Measurements from ENCODE around the gene INO80E.
A peak's percentile ranks its signal among the peaks of the same experiment; 100 is the strongest.

Gene INO80E

DNA sequence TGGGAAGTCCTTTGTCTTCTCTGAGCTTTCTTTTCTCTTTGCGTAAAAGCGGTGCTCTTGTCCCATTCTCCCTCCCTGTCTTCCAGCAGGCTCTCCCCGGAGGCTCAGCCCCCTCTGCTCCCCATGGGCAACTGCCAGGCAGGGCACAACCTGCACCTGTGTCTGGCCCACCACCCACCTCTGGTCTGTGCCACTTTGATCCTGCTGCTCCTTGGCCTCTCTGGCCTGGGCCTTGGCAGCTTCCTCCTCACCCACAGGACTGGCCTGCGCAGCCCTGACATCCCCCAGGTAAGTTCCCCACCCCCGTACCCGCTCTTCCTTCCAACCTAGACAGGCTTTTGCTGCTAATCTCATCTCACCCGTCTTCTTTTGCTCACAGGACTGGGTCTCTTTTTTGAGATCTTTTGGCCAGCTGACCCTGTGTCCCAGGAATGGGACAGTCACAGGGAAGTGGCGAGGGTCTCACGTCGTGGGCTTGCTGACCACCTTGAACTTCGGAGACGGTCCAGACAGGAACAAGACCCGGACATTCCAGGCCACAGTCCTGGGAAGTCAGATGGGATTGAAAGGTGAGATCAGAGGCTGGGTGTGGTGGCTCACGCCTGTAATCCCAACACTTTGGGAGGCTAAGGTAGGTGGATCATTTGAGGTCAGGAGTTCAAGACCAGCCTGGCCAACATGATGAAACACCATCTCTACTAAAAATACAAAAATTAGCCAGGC, 32.9 kb upstream of the INO80E start:
- no peak overlapping the region for H3K9ac ChIP-seq (ENCODE audit: low read length)
- H3K27me3 ChIP-seq (ENCODE audit: control insufficient read depth, insufficient read depth, low read length), result no peaks in the 10 kb centered on the region
- no peaks in the 10 kb centered on the region for H3K4me1 ChIP-seq (ENCODE audit: control insufficient read depth, low read depth, low read length)
- no peak overlapping the region for H3K27ac ChIP-seq (ENCODE audit: low read length)
- H3K9me3 ChIP-seq (ENCODE audit: control insufficient read depth, low read depth, low read length), result no peaks in the 10 kb centered on the region
- H3K36me3 ChIP-seq (ENCODE audit: control insufficient read depth, low read depth, low read length), result no peaks in the 10 kb centered on the region
- H3K4me3 ChIP-seq (ENCODE audit: low read length), result no peak overlapping the region

DNA sequence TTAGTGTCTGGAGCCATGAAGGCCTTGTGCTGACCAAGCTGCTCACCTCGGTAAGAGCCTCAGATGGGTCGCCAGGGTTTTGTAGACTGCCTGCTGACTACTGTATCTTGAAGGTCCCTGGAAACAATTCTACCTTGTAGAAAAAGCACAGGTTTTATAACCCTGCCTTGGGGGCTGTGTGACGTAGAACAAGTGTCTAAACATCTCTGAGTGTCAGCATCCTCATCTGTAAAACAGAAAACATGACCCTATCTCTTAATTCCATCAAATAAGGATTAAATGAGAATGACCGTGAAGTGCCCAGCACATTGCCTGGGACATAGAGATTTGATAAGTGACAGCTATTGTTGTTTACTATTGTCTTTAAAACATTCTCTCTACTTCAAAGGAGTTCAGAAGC, 27.8 kb upstream of the INO80E start:
- H3K4me1 ChIP-seq (ENCODE audit: control insufficient read depth, low read depth, low read length), result no peaks in the 10 kb centered on the region
- peaks cover 14% of the 10 kb centered on the region for H3K27me3 ChIP-seq (ENCODE audit: control insufficient read depth, insufficient read depth, low read length)
- no peak overlapping the region for H3K4me3 ChIP-seq (ENCODE audit: low read length)
- H3K36me3 ChIP-seq (ENCODE audit: control insufficient read depth, low read depth, low read length), result peaks cover 3% of the 10 kb centered on the region
- H3K9ac ChIP-seq (ENCODE audit: low read length), result no peak overlapping the region
- H3K9me3 ChIP-seq (ENCODE audit: control insufficient read depth, low read depth, low read length), result peaks cover 6% of the 10 kb centered on the region
- no peak overlapping the region for H3K27ac ChIP-seq (ENCODE audit: low read length)

- Histone ChIP-seq H3K27me3 (ENCODE audit: control insufficient read depth, insufficient read depth, low read length) (peaks cover 14% of the 10 kb centered on the region), H3K36me3 (ENCODE audit: control insufficient read depth, low read depth, low read length) (peaks cover 3% of the 10 kb centered on the region), H3K9ac (ENCODE audit: low read length) (no peak overlapping the region), H3K27ac (ENCODE audit: low read length) (no peak overlapping the region), H3K9me3 (ENCODE audit: control insufficient read depth, low read depth, low read length) (peaks cover 6% of the 10 kb centered on the region), H3K4me1 (ENCODE audit: control insufficient read depth, low read depth, low read length) (peaks cover 16% of the 10 kb centered on the region), H3K4me3 (ENCODE audit: low read length) (no peak overlapping the region)
These were observed 24.7 kb upstream of the INO80E start for GRCh38 chr16:29971304-29971703.

GRCh38 chr16:29972500-29972899, 23.5 kb upstream of the INO80E start:
- no peak overlapping the region for H3K27ac ChIP-seq (ENCODE audit: low read length)
- no peak overlapping the region for H3K4me3 ChIP-seq (ENCODE audit: low read length)
- H3K4me1 ChIP-seq (ENCODE audit: control insufficient read depth, low read depth, low read length), result peaks cover 23% of the 10 kb centered on the region
- no peak overlapping the region for H3K9ac ChIP-seq (ENCODE audit: low read length)
- peaks cover 14% of the 10 kb centered on the region for H3K27me3 ChIP-seq (ENCODE audit: control insufficient read depth, insufficient read depth, low read length)
- peaks cover 3% of the 10 kb centered on the region for H3K36me3 ChIP-seq (ENCODE audit: control insufficient read depth, low read depth, low read length)
- H3K9me3 ChIP-seq (ENCODE audit: control insufficient read depth, low read depth, low read length), result peaks cover 6% of the 10 kb centered on the region

DNA sequence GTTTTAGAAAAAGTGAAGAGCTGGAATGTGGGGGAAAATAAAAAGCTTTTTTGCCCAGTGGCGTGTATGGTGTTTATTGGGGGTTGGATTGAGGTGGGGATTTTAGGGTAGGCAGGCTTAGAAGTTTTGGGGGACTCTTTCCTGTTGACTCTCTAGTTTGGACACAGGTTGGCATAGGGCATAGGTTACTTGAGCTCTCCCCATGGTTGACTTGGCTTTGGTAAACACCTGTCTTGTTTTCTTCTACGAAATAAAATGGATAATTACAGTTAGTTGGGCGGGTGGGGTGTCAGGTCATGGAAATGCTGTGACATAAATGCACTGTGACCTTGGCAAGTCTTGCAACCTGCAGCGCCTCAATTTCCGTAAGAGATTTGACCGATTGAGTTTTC, 23.1 kb upstream of the INO80E start:
- Histone ChIP-seq H3K4me1 (ENCODE audit: control insufficient read depth, low read depth, low read length) (peaks cover 23% of the 10 kb centered on the region), H3K36me3 (ENCODE audit: control insufficient read depth, low read depth, low read length) (peaks cover 7% of the 10 kb centered on the region), H3K4me3 (ENCODE audit: low read length) (no peak overlapping the region), H3K9ac (ENCODE audit: low read length) (no peak overlapping the region), H3K27ac (ENCODE audit: low read length) (no peak overlapping the region), H3K9me3 (ENCODE audit: control insufficient read depth, low read depth, low read length) (peaks cover 6% of the 10 kb centered on the region), H3K27me3 (ENCODE audit: control insufficient read depth, insufficient read depth, low read length) (peaks cover 14% of the 10 kb centered on the region)

GRCh38 chr16:29973384-29974246, 22.4 kb upstream of the INO80E start, which contains the start of gene TAOK2:
Gene TAOK2, plus strand, starts transcription at chr16:29973868. Its CDS starts 3,905 bp downstream, at chr16:29977773.
- peaks cover 14% of the 10 kb centered on the region for H3K27me3 ChIP-seq (ENCODE audit: control insufficient read depth, insufficient read depth, low read length)
- H3K27ac ChIP-seq (ENCODE audit: low read length), result no peak within 1 kb of the TSS
- H3K9me3 ChIP-seq (ENCODE audit: control insufficient read depth, low read depth, low read length), result peaks cover 6% of the 10 kb centered on the region
- H3K4me1 ChIP-seq (ENCODE audit: control insufficient read depth, low read depth, low read length), result peaks cover 23% of the 10 kb centered on the region
- H3K9ac ChIP-seq (ENCODE audit: low read length), result peak within 1 kb of the TSS; percentile 75
- H3K36me3 ChIP-seq (ENCODE audit: control insufficient read depth, low read depth, low read length), result peaks cover 10% of the 10 kb centered on the region
- H3K4me3 ChIP-seq (ENCODE audit: low read length), result peak within 1 kb of the TSS; percentile 91

DNA sequence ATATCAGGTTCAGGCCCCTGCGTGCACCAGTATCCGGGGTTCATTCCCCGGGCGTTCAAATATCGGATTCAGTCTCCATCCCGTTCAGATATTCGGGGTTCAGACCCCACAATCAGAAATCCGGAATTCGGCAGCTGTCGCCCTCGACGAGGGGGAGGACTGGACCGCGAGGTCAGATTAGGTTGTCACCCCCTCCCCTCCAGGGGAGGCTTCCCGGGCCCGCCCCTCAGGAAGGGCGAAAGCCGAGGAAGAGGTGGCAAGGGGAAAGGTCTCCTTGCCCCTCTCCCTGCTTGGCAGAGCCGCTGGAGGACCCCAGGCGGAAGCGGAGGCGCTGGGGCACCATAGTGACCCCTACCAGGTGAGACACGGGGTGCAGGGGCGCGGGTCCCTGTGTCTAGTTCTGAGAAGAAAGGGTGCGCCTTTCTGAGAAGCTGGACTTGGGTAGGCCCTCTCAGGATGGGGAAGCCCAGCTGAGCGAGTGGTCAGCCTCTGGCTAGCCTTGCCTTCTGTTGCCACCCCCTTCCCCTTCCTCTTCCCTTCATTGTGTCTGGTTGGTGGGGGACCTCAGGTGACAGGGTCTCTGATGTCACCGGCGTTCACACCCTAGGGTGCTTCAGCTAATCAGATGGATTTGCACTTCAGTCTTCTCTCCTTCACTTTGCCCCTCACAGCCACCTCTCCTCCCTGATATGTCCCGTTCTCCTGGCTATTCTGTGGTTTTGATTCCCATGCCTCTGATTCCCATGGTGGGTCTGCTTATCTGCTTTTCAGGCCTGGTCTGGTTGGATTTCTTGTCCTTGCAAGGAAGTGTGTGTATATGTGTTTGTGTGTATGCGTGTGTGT, 21.5 kb upstream of the INO80E start:
- H3K4me1 ChIP-seq (ENCODE audit: control insufficient read depth, low read depth, low read length), result peaks cover 23% of the 10 kb centered on the region
- H3K27ac ChIP-seq (ENCODE audit: low read length), result no peak overlapping the region

GRCh38 chr16:29975134-29975538, 20.9 kb upstream of the INO80E start:
- no peak overlapping the region for H3K9ac ChIP-seq (ENCODE audit: low read length)

More for the DNA sequence above, 21.5 kb upstream of the INO80E start:
- peaks cover 14% of the 10 kb centered on the region for H3K27me3 ChIP-seq (ENCODE audit: control insufficient read depth, insufficient read depth, low read length)
- H3K36me3 ChIP-seq (ENCODE audit: control insufficient read depth, low read depth, low read length), result peaks cover 19% of the 10 kb centered on the region
- peak overlapping the region; percentile 91 for H3K4me3 ChIP-seq (ENCODE audit: low read length)
- peak overlapping the region; percentile 75 for H3K9ac ChIP-seq (ENCODE audit: low read length)
- H3K9me3 ChIP-seq (ENCODE audit: control insufficient read depth, low read depth, low read length), result peaks cover 6% of the 10 kb centered on the region

GRCh38 chr16:29975811-29976511, 20.1 kb upstream of the INO80E start:
- Histone ChIP-seq H3K4me1 (ENCODE audit: control insufficient read depth, low read depth, low read length) (peaks cover 23% of the 10 kb centered on the region), H3K9ac (ENCODE audit: low read length) (no peak overlapping the region), H3K27ac (ENCODE audit: low read length) (no peak overlapping the region), H3K9me3 (ENCODE audit: control insufficient read depth, low read depth, low read length) (peaks cover 6% of the 10 kb centered on the region), H3K36me3 (ENCODE audit: control insufficient read depth, low read depth, low read length) (peaks cover 32% of the 10 kb centered on the region), H3K27me3 (ENCODE audit: control insufficient read depth, insufficient read depth, low read length) (peaks cover 14% of the 10 kb centered on the region), H3K4me3 (ENCODE audit: low read length) (peak overlapping the region; percentile 91)

More at GRCh38 chr16:29975134-29975538, 20.9 kb upstream of the INO80E start:
- H3K4me1 ChIP-seq (ENCODE audit: control insufficient read depth, low read depth, low read length), result peaks cover 23% of the 10 kb centered on the region
- H3K27ac ChIP-seq (ENCODE audit: low read length), result no peak overlapping the region
- peaks cover 26% of the 10 kb centered on the region for H3K36me3 ChIP-seq (ENCODE audit: control insufficient read depth, low read depth, low read length)
- H3K9me3 ChIP-seq (ENCODE audit: control insufficient read depth, low read depth, low read length), result peaks cover 6% of the 10 kb centered on the region
- peaks cover 14% of the 10 kb centered on the region for H3K27me3 ChIP-seq (ENCODE audit: control insufficient read depth, insufficient read depth, low read length)
- peak overlapping the region; percentile 91 for H3K4me3 ChIP-seq (ENCODE audit: low read length)

DNA sequence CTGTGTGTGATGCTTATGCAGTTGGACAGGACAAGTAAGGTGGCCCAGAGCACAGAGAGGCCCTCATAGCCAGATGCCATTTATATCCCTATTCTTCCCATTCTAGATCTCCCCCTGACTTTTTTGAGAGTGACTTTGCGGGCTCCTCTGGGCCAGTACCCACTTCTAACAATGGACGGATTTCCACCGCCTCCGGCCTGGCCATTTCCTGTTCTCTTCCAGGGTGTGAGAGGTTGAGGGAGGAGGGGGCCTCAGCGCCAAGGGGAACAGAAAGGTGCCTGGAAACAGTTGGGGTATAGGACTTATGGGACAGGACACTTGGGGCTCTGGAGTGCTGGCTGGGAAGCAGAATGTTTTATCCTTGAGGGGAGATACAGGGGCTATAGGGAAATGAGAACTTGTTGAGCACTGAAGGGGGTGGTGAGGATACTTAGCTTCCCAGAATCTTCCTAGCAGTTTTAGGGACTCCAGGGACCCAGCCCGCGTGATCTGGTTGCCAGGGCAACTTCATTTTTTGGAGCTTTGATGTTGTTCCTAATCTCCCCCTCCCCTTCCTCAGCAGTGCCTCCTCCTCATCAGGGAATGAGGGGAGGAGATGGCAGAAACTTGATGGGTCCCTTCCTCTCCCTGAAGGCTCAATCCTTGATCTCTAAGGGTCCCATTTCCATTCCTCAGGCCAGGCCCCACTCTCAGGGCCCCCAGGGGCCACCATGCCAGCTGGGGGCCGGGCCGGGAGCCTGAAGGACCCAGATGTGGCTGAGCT, 18.8 kb upstream of the INO80E start:
- no peak overlapping the region for H3K27ac ChIP-seq (ENCODE audit: low read length)
- peaks cover 8% of the 10 kb centered on the region for H3K27me3 ChIP-seq (ENCODE audit: control insufficient read depth, insufficient read depth, low read length)
- peaks cover 6% of the 10 kb centered on the region for H3K9me3 ChIP-seq (ENCODE audit: control insufficient read depth, low read depth, low read length)
- peak overlapping the region; percentile 1 for H3K4me3 ChIP-seq (ENCODE audit: low read length)
- peaks cover 23% of the 10 kb centered on the region for H3K4me1 ChIP-seq (ENCODE audit: control insufficient read depth, low read depth, low read length)
- H3K36me3 ChIP-seq (ENCODE audit: control insufficient read depth, low read depth, low read length), result peaks cover 44% of the 10 kb centered on the region
- no peak overlapping the region for H3K9ac ChIP-seq (ENCODE audit: low read length)
